SU-DHL-6 (cell line): ENCODE results near the gene NCBP3.

Source experiments
- H2AFZ ChIP-seq: fragments of 200-600 bp; sonication (generic); 2 replicates; pipeline ENCODE4 v1.6.1; 2014; ENCODE audit warnings: low read depth, mild to moderate bottlenecking, moderate library complexity, mixed read lengths, antibody characterized with exemption, low read length; ENCODE audit not compliant: severe bottlenecking
- H3F3A ChIP-seq: fragments of 200-600 bp; shearing (Covaris generic); 2 replicates; pipeline ENCODE4 v1.6.0; 2016; ENCODE audit warnings: antibody characterized with exemption, mild to moderate bottlenecking; ENCODE audit not compliant: insufficient read depth
- H3K27ac ChIP-seq: fragments of 200-600 bp; sonication (generic); 2 replicates; pipeline ENCODE4 v1.5.1; 2016; ENCODE audit warnings: low read depth, mild to moderate bottlenecking, low read length, moderate library complexity, mixed read lengths
- H3K27me3 ChIP-seq: fragments of 200-600 bp; sonication (generic), shearing (Covaris generic); 2 replicates; pipeline ENCODE4 v1.6.0; 2014; ENCODE audit warnings: mild to moderate bottlenecking, low read length
- H3K36me3 ChIP-seq: fragments of 200-600 bp; sonication (generic); 2 replicates; pipeline ENCODE4 v1.6.1; 2014; ENCODE audit warnings: mild to moderate bottlenecking, low read length, mixed read lengths
- H3K4me2 ChIP-seq: fragments of 300-600, 200-600 bp; shearing (Covaris generic), sonication (generic); 2 replicates; pipeline ENCODE4 v1.6.0; 2014; ENCODE audit warnings: low read length, low read depth, mild to moderate bottlenecking; ENCODE audit not compliant: poor library complexity, severe bottlenecking
- H3K4me3 ChIP-seq: fragments of 200-600 bp; sonication (generic); 2 replicates; pipeline ENCODE4 v1.5.1; 2014; ENCODE audit warnings: antibody characterized with exemption, low read length, mild to moderate bottlenecking, mixed read lengths; ENCODE audit not compliant: insufficient read depth, poor library complexity, severe bottlenecking
- H3K79me2 ChIP-seq: fragments of 200-600 bp; sonication (generic); 2 replicates; pipeline ENCODE4 v1.6.1; 2014; ENCODE audit warnings: mild to moderate bottlenecking, low read length, moderate library complexity; ENCODE audit not compliant: insufficient read depth
- H3K9ac ChIP-seq: fragments of 200-600 bp; sonication (generic); 2 replicates; pipeline ENCODE4 v1.7.0; 2014; ENCODE audit warnings: mild to moderate bottlenecking, low read length
- H3K9me2 ChIP-seq: fragments of 200-600 bp; sonication (generic); replicated peaks from 2 replicates; pipeline ENCODE4 v1.6.1; 2014; ENCODE audit warnings: low read length; ENCODE audit not compliant: insufficient read depth
- H3K9me3 ChIP-seq: fragments of 200-600 bp; sonication (generic); 2 replicates; pipeline ENCODE4 v1.6.1; 2014; ENCODE audit warnings: low read length, mixed read lengths; ENCODE audit not compliant: insufficient read depth
- H4K20me1 ChIP-seq: fragments of 200-600 bp; sonication (generic); 2 replicates; pipeline ENCODE4 v1.6.1; 2014; ENCODE audit warnings: low read depth, mild to moderate bottlenecking, antibody characterized with exemption, low read length, moderate library complexity, mixed read lengths
- CTCF ChIP-seq: fragments of 200-600 bp; sonication (generic); IDR thresholded peaks from one replicate; pipeline ENCODE4 v1.5.1; 2017; ENCODE audit warnings: antibody characterized with exemption, mild to moderate bottlenecking, low read length, moderate library complexity; ENCODE audit not compliant: insufficient read depth, poor library complexity, severe bottlenecking
- EZH2phosphoT487 ChIP-seq: fragments of 200-600 bp; sonication (generic), shearing (Covaris generic); conservative IDR thresholded peaks from 2 replicates; pipeline ENCODE4 v1.6.1; 2018; ENCODE audit warnings: mild to moderate bottlenecking, antibody characterized with exemption, low read length, moderate library complexity, mixed read lengths

The NCBP3 gene

DNA sequence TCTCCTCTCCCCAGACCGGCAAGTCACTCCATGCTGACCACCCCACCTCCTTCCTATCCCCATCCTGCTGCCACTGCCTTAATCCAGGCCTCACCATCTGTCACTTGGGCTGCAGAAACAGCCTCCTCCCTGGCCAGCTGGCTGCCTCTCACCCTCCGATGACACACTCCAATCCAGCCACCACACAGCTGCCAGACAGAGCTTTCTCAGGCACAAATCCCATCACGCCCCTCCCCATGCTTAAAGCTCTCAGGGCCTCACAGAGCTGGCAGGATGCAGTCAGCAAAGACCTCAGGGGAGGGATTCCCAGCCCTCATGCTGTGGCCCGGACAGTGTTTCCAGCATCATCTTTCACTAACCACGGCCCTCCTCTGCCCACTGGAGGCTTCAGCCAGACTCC lies 33.1 kb upstream of the NCBP3 start:
- Histone ChIP-seq H3K27me3 (no peaks in the 10 kb centered on the region), H3K4me2 (no peak overlapping the region), H3K9ac (no peak overlapping the region), H3F3A (no peaks in the 10 kb centered on the region), H3K4me3 (no peak overlapping the region), H3K36me3 (no peaks in the 10 kb centered on the region), H2AFZ (no peak overlapping the region), H3K79me2 (no peaks in the 10 kb centered on the region), H4K20me1 (no peaks in the 10 kb centered on the region), H3K27ac (no peak overlapping the region), H3K9me3 (no peaks in the 10 kb centered on the region), H3K9me2 (no peaks in the 10 kb centered on the region)
- no peak for TF ChIP-seq CTCF
- TF ChIP-seq EZH2phosphoT487: no peak

- TF ChIP-seq CTCF: no peak
- no peak for TF ChIP-seq EZH2phosphoT487
- H3K9ac ChIP-seq: no peak overlapping the region
- H3K9me2 ChIP-seq: no peaks in the 10 kb centered on the region
- no peak overlapping the region for H3K4me3 ChIP-seq
- H3K27ac ChIP-seq: no peak overlapping the region
- H2AFZ ChIP-seq: no peak overlapping the region
- no peaks in the 10 kb centered on the region for H3F3A ChIP-seq
- H4K20me1 ChIP-seq: no peaks in the 10 kb centered on the region
- no peak overlapping the region for H3K4me2 ChIP-seq
- H3K36me3 ChIP-seq: no peaks in the 10 kb centered on the region
- H3K79me2 ChIP-seq: no peaks in the 10 kb centered on the region
- H3K27me3 ChIP-seq: no peaks in the 10 kb centered on the region
- no peaks in the 10 kb centered on the region for H3K9me3 ChIP-seq
Observed at GRCh38 chr17:3877220-3877619, 31.2 kb upstream of the NCBP3 start.

DNA sequence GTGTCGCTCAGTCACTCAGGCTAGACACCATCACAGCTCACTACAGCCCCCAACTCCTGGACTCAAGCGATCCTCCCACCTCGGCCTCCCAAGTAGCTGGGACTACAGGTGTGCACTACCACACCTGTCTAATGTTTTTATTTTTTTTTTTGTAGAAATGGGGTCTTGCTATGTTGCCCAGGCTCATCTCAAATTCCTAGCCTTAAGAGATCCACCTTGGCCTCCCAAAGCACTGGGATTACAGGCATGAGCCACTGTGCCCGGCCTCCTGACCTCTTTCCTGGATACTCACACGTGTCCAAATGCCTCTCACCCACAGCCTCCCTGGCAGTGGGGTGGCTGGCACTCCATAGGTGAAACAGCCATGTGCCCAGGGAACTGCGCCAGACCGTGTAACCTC lies 29.3 kb upstream of the NCBP3 start:
- H3K27ac ChIP-seq: no peak overlapping the region
- H3K27me3 ChIP-seq: no peaks in the 10 kb centered on the region
- no peak overlapping the region for H3K9ac ChIP-seq
- no peak overlapping the region for H3K4me3 ChIP-seq
- H3K9me3 ChIP-seq: no peaks in the 10 kb centered on the region
- no peak overlapping the region for H3K4me2 ChIP-seq
- no peaks in the 10 kb centered on the region for H3K36me3 ChIP-seq
- H4K20me1 ChIP-seq: no peaks in the 10 kb centered on the region
- H3F3A ChIP-seq: no peaks in the 10 kb centered on the region
- no peak for TF ChIP-seq CTCF
- TF ChIP-seq EZH2phosphoT487: no peak
- H2AFZ ChIP-seq: no peak overlapping the region
- H3K79me2 ChIP-seq: no peaks in the 10 kb centered on the region
- no peaks in the 10 kb centered on the region for H3K9me2 ChIP-seq

GRCh38 chr17:3873862-3874261 lies 27.8 kb upstream of the NCBP3 start:
- no peak overlapping the region for H3K4me2 ChIP-seq
- H3K36me3 ChIP-seq: no peaks in the 10 kb centered on the region
- no peak overlapping the region for H2AFZ ChIP-seq
- no peak overlapping the region for H3K9ac ChIP-seq
- H3K4me3 ChIP-seq: no peak overlapping the region
- no peaks in the 10 kb centered on the region for H3K9me2 ChIP-seq
- TF ChIP-seq EZH2phosphoT487 (no peak), CTCF (no peak)
- no peaks in the 10 kb centered on the region for H3F3A ChIP-seq
- no peaks in the 10 kb centered on the region for H3K9me3 ChIP-seq
- no peaks in the 10 kb centered on the region for H3K27me3 ChIP-seq
- H3K79me2 ChIP-seq: no peaks in the 10 kb centered on the region
- H4K20me1 ChIP-seq: no peaks in the 10 kb centered on the region
- no peak overlapping the region for H3K27ac ChIP-seq
